ENCODE results near the gene FSIP1.
"Not testable (repeated sequence)": the region's sequence is repeated elsewhere in the genome, so short reads cannot be mapped to it uniquely, and the experiment has no call there.

FSIP1 gene
- 0.77 to 2.2 (median 1.6) reads per million in 3 donors for total RNA-seq

DNA sequence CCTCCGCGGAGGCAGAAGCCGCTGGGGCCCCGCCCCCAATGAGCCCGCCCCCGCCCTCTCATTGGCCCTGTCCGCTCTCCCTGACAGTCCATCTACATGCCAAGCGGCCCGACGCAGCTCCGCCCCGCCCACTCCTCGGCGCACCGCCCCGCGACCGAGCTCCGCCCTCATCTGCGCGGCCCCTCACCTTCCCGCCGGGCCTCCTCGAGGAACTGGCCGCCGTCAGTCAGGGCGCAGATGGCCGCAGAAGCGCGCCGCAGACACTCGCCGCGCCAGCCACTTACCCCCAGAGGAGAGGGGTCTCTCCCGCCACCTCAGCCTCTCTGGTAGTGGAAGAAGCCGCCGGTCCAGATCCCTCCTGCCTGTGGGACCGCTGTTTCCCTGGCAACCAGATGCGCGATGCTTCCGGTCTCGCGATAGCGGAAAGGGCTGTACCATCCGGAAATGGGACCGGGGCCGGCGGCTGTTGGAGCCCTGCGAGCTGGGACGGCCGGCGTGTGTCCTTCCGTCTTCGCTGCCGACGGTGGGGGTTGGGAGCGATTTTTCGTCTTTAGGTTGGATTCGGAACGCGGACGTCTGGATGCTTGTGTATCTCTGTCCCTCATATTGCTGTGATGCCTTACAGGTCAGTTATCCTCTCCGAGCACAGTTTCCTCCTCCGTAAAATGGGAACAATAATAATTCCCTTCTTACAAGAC is at the start of gene FSIP1:
Gene FSIP1 (minus strand): TSS at position 401 of the 698 bp plus-strand sequence. CDS start 6,317 bp downstream, outside the sequence.
- Histone ChIP-seq H3K9me3 (ENCODE audit: control insufficient read depth, low read length) (no peaks in the 10 kb centered on the region), H3K4me1 (ENCODE audit: control insufficient read depth, insufficient read depth, low read length, poor library complexity, severe bottlenecking) (peaks cover 6% of the 10 kb centered on the region)

DNA sequence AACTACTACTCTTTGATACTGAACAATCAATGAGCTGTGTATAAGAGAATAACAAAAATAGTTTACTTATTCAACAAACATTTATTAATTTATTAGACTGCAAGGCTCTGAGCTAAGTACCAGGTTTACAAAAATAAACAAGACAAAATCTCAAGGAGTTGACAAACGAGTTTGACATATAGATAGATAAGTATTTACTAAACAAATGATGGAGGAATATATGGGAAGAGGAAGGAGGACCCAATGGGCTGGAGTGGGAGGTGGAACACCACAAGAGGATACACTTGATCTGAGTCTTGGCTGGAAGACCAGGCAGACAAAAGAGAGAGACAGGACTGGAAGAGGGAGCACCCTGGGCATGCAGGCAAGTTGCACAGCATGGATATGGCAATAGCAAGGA is 47.5 kb upstream of the FSIP1 start:
- no peak for DNase-seq
- Histone ChIP-seq H3K4me1 (ENCODE audit: control insufficient read depth, insufficient read depth, low read length, poor library complexity, severe bottlenecking) (no peaks in the 10 kb centered on the region), H3K27me3 (replicated peaks; ENCODE audit: control insufficient read depth, insufficient read depth, low read length, poor library complexity, severe bottlenecking) (no peaks in the 10 kb centered on the region), H3K36me3 (ENCODE audit: control insufficient read depth, insufficient read depth, low read length) (no peaks in the 10 kb centered on the region), H3K27ac (ENCODE audit: insufficient read depth, low read length, poor library complexity, severe bottlenecking) (no peak overlapping the region), H3K4me3 (ENCODE audit: insufficient read depth, low read depth, low read length, poor library complexity, severe bottlenecking) (no peak overlapping the region), H3K9me3 (ENCODE audit: control insufficient read depth, low read length) (no peaks in the 10 kb centered on the region)

More for the DNA sequence above, at the start of gene FSIP1:
- Histone ChIP-seq H3K27me3 (replicated peaks; ENCODE audit: control insufficient read depth, insufficient read depth, low read length, poor library complexity, severe bottlenecking) (no peaks in the 10 kb centered on the region), H3K4me3 (ENCODE audit: insufficient read depth, low read depth, low read length, poor library complexity, severe bottlenecking) (peak within 1 kb of the TSS; percentile 92), H3K27ac (ENCODE audit: insufficient read depth, low read length, poor library complexity, severe bottlenecking) (peak within 1 kb of the TSS; percentile 85), H3K36me3 (ENCODE audit: control insufficient read depth, insufficient read depth, low read length) (no peaks in the 10 kb centered on the region)
- DNase-seq = peak; percentile 89 to 92 (median 91)

DNA sequence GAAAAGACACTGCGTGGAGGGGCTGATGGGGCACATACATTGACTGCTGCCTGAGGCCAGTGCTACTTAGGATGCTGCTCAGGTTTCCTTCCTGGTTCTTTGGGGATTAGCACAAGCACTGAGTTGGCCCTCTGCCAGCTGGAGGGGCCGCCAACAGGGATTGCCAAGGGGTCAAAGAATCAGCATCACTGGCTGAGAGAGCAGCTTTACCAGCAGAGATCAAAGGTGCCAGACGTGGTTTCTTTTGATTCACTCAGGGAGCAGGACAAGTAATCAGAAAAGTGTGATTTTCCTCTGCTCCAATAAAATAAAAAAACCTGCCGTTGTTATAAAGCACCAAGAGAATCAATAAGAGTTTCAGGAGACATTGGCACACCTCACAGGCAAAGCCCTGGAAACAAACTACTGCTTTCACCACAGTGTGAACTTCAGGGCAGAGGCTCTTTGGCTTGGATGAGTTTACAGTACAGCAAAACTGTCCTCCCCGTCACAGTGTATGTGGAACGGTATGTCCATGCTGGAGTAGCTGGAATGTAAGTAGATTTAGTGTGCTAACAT is 45.8 kb upstream of the FSIP1 start:
- H3K36me3 ChIP-seq (ENCODE audit: control insufficient read depth, insufficient read depth, low read length) = no peaks in the 10 kb centered on the region
- no peak overlapping the region for H3K4me3 ChIP-seq (ENCODE audit: insufficient read depth, low read depth, low read length, poor library complexity, severe bottlenecking)
- no peak for DNase-seq
- no peak overlapping the region for H3K27ac ChIP-seq (ENCODE audit: insufficient read depth, low read length, poor library complexity, severe bottlenecking)
- no peaks in the 10 kb centered on the region for H3K27me3 ChIP-seq (replicated peaks; ENCODE audit: control insufficient read depth, insufficient read depth, low read length, poor library complexity, severe bottlenecking)
- no peaks in the 10 kb centered on the region for H3K4me1 ChIP-seq (ENCODE audit: control insufficient read depth, insufficient read depth, low read length, poor library complexity, severe bottlenecking)
- H3K9me3 ChIP-seq (ENCODE audit: control insufficient read depth, low read length) = no peaks in the 10 kb centered on the region

DNA sequence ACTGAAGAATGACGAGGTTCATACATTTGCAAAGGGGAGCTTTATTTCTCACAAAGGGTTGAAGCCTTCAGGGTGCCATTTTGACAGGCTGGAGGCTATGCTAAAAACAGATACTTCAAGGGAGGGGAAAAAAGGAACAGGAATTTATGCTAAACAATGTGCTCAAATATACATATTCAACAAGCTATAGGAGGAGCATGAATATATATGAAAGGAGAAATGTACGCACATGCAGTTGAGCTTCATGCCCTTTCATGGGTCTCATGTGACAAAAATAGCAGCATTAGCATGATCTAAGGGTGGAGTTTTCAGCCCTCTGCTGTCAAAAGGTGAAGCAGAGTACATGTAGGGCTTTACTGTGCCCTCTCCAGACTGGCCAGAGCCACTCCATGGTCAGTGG is 44.3 kb upstream of the FSIP1 start:
- no peaks in the 10 kb centered on the region for H3K27me3 ChIP-seq (replicated peaks; ENCODE audit: control insufficient read depth, insufficient read depth, low read length, poor library complexity, severe bottlenecking)
- H3K36me3 ChIP-seq (ENCODE audit: control insufficient read depth, insufficient read depth, low read length) = no peaks in the 10 kb centered on the region
- H3K9me3 ChIP-seq (ENCODE audit: control insufficient read depth, low read length) = no peaks in the 10 kb centered on the region
- no peak overlapping the region for H3K4me3 ChIP-seq (ENCODE audit: insufficient read depth, low read depth, low read length, poor library complexity, severe bottlenecking)
- no peaks in the 10 kb centered on the region for H3K4me1 ChIP-seq (ENCODE audit: control insufficient read depth, insufficient read depth, low read length, poor library complexity, severe bottlenecking)
- DNase-seq = no peak
- no peak overlapping the region for H3K27ac ChIP-seq (ENCODE audit: insufficient read depth, low read length, poor library complexity, severe bottlenecking)

DNA sequence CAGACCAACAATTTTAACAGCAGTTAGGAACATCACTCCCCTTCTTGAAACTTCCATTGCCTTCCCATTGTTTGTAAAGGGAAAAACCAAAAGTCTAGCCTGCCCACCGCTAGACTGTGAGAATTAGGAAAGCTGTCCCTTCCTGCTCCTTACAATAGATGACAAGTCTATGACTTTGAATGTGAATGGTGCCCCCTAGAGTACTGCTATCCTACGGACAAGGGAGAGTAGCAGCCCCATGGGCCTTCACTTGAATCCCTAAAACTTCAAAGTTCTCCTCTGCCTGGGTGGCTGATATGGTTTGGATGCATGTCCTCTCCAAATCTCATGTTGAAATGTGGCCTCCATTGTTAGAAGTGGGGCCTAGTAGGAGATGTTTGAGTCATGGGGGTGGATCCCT is 41.0 kb upstream of the FSIP1 start:
- no peaks in the 10 kb centered on the region for H3K9me3 ChIP-seq (ENCODE audit: control insufficient read depth, low read length)
- H3K27ac ChIP-seq (ENCODE audit: insufficient read depth, low read length, poor library complexity, severe bottlenecking) = no peak overlapping the region
- DNase-seq = no peak
- H3K36me3 ChIP-seq (ENCODE audit: control insufficient read depth, insufficient read depth, low read length) = no peaks in the 10 kb centered on the region
- no peaks in the 10 kb centered on the region for H3K27me3 ChIP-seq (replicated peaks; ENCODE audit: control insufficient read depth, insufficient read depth, low read length, poor library complexity, severe bottlenecking)
- no peak overlapping the region for H3K4me3 ChIP-seq (ENCODE audit: insufficient read depth, low read depth, low read length, poor library complexity, severe bottlenecking)
- no peaks in the 10 kb centered on the region for H3K4me1 ChIP-seq (ENCODE audit: control insufficient read depth, insufficient read depth, low read length, poor library complexity, severe bottlenecking)

DNA sequence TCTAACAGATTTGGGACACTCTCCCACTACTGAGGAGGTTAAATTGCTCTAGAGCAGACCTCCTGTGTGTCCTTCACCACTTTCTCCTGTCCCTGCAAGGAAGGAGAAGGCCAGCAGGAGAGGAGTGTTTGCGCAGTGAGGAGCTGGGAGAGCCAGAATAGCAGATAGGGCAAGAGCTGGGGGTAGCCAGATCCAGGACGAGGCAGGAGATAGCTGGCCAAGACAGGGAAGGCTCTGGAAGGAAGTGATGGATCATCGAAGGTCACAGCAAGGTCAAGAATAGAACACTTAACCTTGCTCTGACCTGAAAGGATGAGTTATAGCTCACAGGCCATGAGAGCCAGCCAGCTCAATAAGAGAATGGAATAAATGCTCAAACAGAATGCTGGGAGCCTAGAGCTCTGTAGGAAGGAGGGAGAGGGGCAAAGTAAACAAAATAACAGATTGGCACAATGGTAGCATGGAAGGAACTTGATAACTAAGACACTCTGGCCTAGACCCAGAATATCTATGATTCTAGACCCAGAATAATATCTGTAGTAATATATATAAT is 37.5 kb upstream of the FSIP1 start:
- no peak for DNase-seq
- Histone ChIP-seq H3K27ac (ENCODE audit: insufficient read depth, low read length, poor library complexity, severe bottlenecking) (no peak overlapping the region), H3K4me1 (ENCODE audit: control insufficient read depth, insufficient read depth, low read length, poor library complexity, severe bottlenecking) (no peaks in the 10 kb centered on the region), H3K9me3 (ENCODE audit: control insufficient read depth, low read length) (no peaks in the 10 kb centered on the region), H3K27me3 (replicated peaks; ENCODE audit: control insufficient read depth, insufficient read depth, low read length, poor library complexity, severe bottlenecking) (no peaks in the 10 kb centered on the region), H3K4me3 (ENCODE audit: insufficient read depth, low read depth, low read length, poor library complexity, severe bottlenecking) (no peak overlapping the region), H3K36me3 (ENCODE audit: control insufficient read depth, insufficient read depth, low read length) (no peaks in the 10 kb centered on the region)

DNA sequence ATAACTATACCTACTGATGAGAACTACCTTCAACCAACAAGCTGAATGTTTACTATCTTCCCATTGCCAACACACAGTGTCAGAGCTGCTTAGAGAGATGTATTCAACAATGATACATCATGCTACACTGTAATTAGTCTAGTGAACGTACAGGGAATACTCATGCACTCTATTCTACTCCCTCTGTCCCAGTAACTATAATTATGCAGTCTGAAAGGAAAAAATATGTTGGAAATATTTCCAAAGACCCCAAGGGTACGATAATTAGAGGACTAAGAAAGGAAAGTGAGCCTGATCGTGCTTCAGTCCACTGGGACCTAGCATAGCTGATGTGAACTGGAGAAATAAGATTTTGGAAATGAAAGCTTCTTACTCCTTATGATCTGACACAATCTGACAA is 36.9 kb upstream of the FSIP1 start:
- Histone ChIP-seq H3K27me3 (replicated peaks; ENCODE audit: control insufficient read depth, insufficient read depth, low read length, poor library complexity, severe bottlenecking) (no peaks in the 10 kb centered on the region), H3K9me3 (ENCODE audit: control insufficient read depth, low read length) (no peaks in the 10 kb centered on the region), H3K4me3 (ENCODE audit: insufficient read depth, low read depth, low read length, poor library complexity, severe bottlenecking) (no peak overlapping the region)

DNA sequence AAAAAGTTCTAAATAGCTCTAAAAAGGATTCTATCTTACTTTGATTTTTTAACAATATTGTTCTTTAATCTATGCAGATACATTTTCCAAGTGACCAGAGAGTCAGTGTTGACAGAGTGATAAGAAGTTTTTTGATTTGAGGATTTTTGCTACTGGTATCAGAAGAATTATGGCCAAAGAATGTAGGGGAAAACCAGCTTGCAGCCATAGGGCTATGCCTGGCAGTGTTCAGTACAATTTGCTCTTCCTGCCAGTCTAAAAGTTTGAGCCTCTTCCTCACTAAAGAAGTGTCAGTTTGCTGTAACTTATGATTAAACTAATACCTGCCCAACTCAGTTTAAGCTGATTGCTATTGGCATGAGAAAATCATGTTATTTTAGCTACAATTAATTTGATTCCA is 35.3 kb upstream of the FSIP1 start:
- Histone ChIP-seq H3K27me3 (replicated peaks; ENCODE audit: control insufficient read depth, insufficient read depth, low read length, poor library complexity, severe bottlenecking) (no peaks in the 10 kb centered on the region), H3K9me3 (ENCODE audit: control insufficient read depth, low read length) (no peaks in the 10 kb centered on the region), H3K4me3 (ENCODE audit: insufficient read depth, low read depth, low read length, poor library complexity, severe bottlenecking) (no peak overlapping the region), H3K4me1 (ENCODE audit: control insufficient read depth, insufficient read depth, low read length, poor library complexity, severe bottlenecking) (no peaks in the 10 kb centered on the region), H3K27ac (ENCODE audit: insufficient read depth, low read length, poor library complexity, severe bottlenecking) (no peak overlapping the region), H3K36me3 (ENCODE audit: control insufficient read depth, insufficient read depth, low read length) (no peaks in the 10 kb centered on the region)
- DNase-seq = no peak

More for the DNA sequence above, 36.9 kb upstream of the FSIP1 start:
- no peak for DNase-seq
- H3K4me1 ChIP-seq (ENCODE audit: control insufficient read depth, insufficient read depth, low read length, poor library complexity, severe bottlenecking) = no peaks in the 10 kb centered on the region
- H3K36me3 ChIP-seq (ENCODE audit: control insufficient read depth, insufficient read depth, low read length) = no peaks in the 10 kb centered on the region
- no peak overlapping the region for H3K27ac ChIP-seq (ENCODE audit: insufficient read depth, low read length, poor library complexity, severe bottlenecking)

DNA sequence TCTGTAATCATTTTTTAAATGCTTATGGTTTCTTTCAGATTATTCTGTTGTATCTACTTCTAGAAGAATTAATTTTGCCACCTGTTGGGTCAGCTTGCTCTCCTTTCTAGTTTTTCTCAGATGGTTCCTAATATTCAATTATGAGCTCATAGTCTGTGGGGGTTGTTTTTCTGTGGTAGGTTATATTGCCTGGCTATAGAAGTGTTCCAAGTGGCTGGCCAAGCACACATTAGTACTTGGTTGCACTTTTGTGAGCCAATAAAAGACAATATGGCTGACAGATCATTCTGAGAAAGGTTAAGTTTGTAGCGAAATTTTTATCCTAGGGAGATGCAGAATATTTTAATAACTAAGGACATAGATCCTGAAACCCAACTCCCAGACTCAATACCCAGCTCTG is 31.8 kb upstream of the FSIP1 start:
- no peaks in the 10 kb centered on the region for H3K4me1 ChIP-seq (ENCODE audit: control insufficient read depth, insufficient read depth, low read length, poor library complexity, severe bottlenecking)
- no peak for DNase-seq
- no peak overlapping the region for H3K27ac ChIP-seq (ENCODE audit: insufficient read depth, low read length, poor library complexity, severe bottlenecking)
- no peaks in the 10 kb centered on the region for H3K27me3 ChIP-seq (replicated peaks; ENCODE audit: control insufficient read depth, insufficient read depth, low read length, poor library complexity, severe bottlenecking)
- no peaks in the 10 kb centered on the region for H3K36me3 ChIP-seq (ENCODE audit: control insufficient read depth, insufficient read depth, low read length)
- H3K9me3 ChIP-seq (ENCODE audit: control insufficient read depth, low read length) = no peaks in the 10 kb centered on the region
- no peak overlapping the region for H3K4me3 ChIP-seq (ENCODE audit: insufficient read depth, low read depth, low read length, poor library complexity, severe bottlenecking)

DNA sequence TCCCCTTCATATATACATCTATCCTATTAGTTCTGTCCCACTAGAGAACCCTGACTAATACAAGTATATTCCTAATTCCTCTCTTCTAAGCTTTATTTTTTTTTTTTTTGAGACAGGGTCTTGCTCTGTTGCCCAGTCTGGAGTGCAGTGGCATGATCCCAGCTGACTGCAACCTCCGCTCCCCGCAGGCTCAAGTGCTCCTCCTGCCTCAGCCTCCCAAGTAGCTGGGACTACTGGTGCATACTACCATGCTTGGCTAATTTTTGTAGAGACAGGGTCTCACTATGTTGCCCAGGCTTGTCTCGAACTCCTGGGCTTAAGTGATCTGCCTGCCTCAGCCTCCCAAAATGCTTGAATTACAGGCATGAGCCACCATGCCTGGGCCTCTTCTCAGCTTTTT is 30.0 kb upstream of the FSIP1 start:
- not testable (repeated sequence) for DNase-seq; H3K4me3 ChIP-seq (ENCODE audit: insufficient read depth, low read depth, low read length, poor library complexity, severe bottlenecking); H3K9me3 ChIP-seq (ENCODE audit: control insufficient read depth, low read length); H3K36me3 ChIP-seq (ENCODE audit: control insufficient read depth, insufficient read depth, low read length); H3K27me3 ChIP-seq (replicated peaks; ENCODE audit: control insufficient read depth, insufficient read depth, low read length, poor library complexity, severe bottlenecking); H3K4me1 ChIP-seq (ENCODE audit: control insufficient read depth, insufficient read depth, low read length, poor library complexity, severe bottlenecking); H3K27ac ChIP-seq (ENCODE audit: insufficient read depth, low read length, poor library complexity, severe bottlenecking)
